A673 (cell line): ENCODE results near the gene NARF.

Source experiments
- CTCF ChIP-seq: fragments of 300-800, 200-600 bp; sonication (generic); conservative IDR thresholded peaks from 2 replicates; pipeline ENCODE4 v1.5.1; 2017; ENCODE audit warnings: low read depth, mild to moderate bottlenecking, antibody characterized with exemption, low read length, moderate library complexity, mixed read lengths
- EZH2 ChIP-seq: fragments of 200-600 bp; sonication (generic); IDR thresholded peaks from 2 replicates; pipeline ENCODE4 v1.6.1; 2017; ENCODE audit warnings: borderline replicate concordance, low read depth, mild to moderate bottlenecking, mixed read lengths, antibody characterized with exemption, low read length; ENCODE audit not compliant: poor library complexity, severe bottlenecking

- TF ChIP-seq CTCF (no peak), EZH2 (no peak)
Measured at GRCh38 chr17:82524540-82524939, 66.0 kb downstream of the NARF start.
